Progenitor cell of endocrine pancreas (in vitro differentiated cells): ENCODE data around the gene DEFB108B. TPM values are rescaled to one million over a fixed set of nuclear protein-coding genes. Genes with fewer than 3 reads are reported as not detected.
"Not testable (repeated sequence)": the region's sequence is repeated elsewhere in the genome, so short reads cannot be mapped to it uniquely, and the experiment has no call there.

Experiments
- DNase-seq: peaks from one replicate; pipeline ENCODE4 v3.0.0; 2021; ENCODE audit warnings: low spot score; ENCODE audit not compliant: unreplicated experiment
- H3K27ac Mint-ChIP-seq: 2 replicates; pipeline ENCODE4 v1.8.0; 2021; ENCODE audit warnings: mild to moderate bottlenecking, moderate library complexity, mixed read lengths
- H3K27me3 Mint-ChIP-seq: 2 replicates; pipeline ENCODE4 v1.8.0; 2021; ENCODE audit warnings: mixed read lengths
- H3K36me3 Mint-ChIP-seq: 2 replicates; pipeline ENCODE4 v1.8.0; 2022; ENCODE audit warnings: mixed read lengths; ENCODE audit not compliant: insufficient read depth
- H3K4me1 Mint-ChIP-seq: 2 replicates; pipeline ENCODE4 v1.8.0; 2021; ENCODE audit warnings: low read depth, mixed read lengths
- H3K4me3 Mint-ChIP-seq: 2 replicates; pipeline ENCODE4 v1.8.0; 2021; ENCODE audit warnings: low read depth, mild to moderate bottlenecking, moderate library complexity, mixed read lengths
- H3K9me3 Mint-ChIP-seq: 2 replicates; pipeline ENCODE4 v1.8.0; 2021; ENCODE audit warnings: low read depth, mixed read lengths
- long read RNA-seq: library from polyadenylated mRNA; unstranded; transcript quantifications from one replicate; pipeline ENCODE4 v2.0.0, GENCODE V29; 2020
- total RNA-seq: library from RNA; stranded (reverse); gene quantifications from 2 replicates; pipeline ENCODE4 v1.2.1, GENCODE V29; 2021
- TF ChIP-seq, protein P1 (sequence below): fragments of 200-600 bp; sonication (generic); IDR thresholded peaks from one replicate; pipeline ENCODE4 v1.5.0; 2021; ENCODE audit warnings: antibody characterized with exemption, mild to moderate bottlenecking; ENCODE audit not compliant: unreplicated experiment

DEFB108B gene
- not detected in 2 replicates for total RNA-seq
- long read RNA-seq, result 0 reads

GRCh38 chr11:71832811-71833210 lies at the start of gene DEFB108B:
Gene DEFB108B, plus strand, starts transcription at chr11:71833200. Its CDS starts 0 bp downstream, at chr11:71833200.
- not testable (repeated sequence) for H3K4me1 Mint-ChIP-seq, H3K27me3 Mint-ChIP-seq, H3K9me3 Mint-ChIP-seq, DNase-seq, H3K36me3 Mint-ChIP-seq, H3K27ac Mint-ChIP-seq, H3K4me3 Mint-ChIP-seq

DNA sequence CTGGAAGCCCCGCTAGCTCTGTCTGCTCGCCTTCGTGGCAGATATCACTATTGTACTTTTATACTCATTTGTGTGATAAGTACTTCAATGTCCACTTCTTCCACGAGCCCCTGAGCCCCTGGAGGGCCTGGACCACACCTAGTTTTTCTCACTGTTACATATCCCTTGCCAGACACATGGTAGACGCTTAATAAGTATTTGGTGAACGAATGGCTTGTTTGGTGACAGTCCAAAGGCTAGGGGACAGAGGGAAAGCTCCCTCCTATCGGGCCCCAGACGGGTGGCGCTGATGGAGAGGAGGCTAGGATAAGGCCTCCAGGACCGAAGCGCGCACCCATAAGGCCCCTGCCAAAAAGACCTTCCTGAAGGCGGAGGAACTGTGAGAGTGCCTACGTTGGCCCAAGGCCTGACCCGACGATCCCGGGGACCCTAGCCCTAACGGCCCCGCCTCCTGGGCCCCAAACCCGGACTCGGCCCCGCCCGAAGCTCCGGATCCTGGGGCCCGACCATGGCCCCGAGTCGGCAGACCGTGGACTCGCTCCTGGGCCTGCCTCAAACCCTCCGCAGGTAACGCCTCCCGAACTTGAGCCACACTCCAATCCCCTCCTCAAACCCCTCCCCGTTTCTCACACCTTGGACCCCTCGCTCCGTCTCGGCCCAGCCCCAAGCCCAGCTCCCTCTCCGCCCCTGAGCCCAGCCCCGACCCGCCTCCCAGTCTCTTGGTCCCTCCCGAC lies 46.7 kb upstream of the DEFB108B start:
- DNase-seq, H3K36me3 Mint-ChIP-seq, H3K9me3 Mint-ChIP-seq, H3K27me3 Mint-ChIP-seq: not testable (repeated sequence)
- H3K4me3 Mint-ChIP-seq, result peak overlapping the region; percentile 94
- peaks cover 14% of the 10 kb centered on the region for H3K4me1 Mint-ChIP-seq
- H3K27ac Mint-ChIP-seq, result peak overlapping the region; percentile 92

- H3K27me3 Mint-ChIP-seq, H3K9me3 Mint-ChIP-seq, H3K36me3 Mint-ChIP-seq: not testable (repeated sequence)
- peak overlapping the region; percentile 99 for H3K27ac Mint-ChIP-seq
- peaks cover 10% of the 10 kb centered on the region for H3K4me1 Mint-ChIP-seq
- DNase-seq, result peak; percentile 99
- H3K4me3 Mint-ChIP-seq, result peak overlapping the region; percentile 94
Measured at GRCh38 chr11:71786848-71787097, 46.2 kb upstream of the DEFB108B start.

DNA sequence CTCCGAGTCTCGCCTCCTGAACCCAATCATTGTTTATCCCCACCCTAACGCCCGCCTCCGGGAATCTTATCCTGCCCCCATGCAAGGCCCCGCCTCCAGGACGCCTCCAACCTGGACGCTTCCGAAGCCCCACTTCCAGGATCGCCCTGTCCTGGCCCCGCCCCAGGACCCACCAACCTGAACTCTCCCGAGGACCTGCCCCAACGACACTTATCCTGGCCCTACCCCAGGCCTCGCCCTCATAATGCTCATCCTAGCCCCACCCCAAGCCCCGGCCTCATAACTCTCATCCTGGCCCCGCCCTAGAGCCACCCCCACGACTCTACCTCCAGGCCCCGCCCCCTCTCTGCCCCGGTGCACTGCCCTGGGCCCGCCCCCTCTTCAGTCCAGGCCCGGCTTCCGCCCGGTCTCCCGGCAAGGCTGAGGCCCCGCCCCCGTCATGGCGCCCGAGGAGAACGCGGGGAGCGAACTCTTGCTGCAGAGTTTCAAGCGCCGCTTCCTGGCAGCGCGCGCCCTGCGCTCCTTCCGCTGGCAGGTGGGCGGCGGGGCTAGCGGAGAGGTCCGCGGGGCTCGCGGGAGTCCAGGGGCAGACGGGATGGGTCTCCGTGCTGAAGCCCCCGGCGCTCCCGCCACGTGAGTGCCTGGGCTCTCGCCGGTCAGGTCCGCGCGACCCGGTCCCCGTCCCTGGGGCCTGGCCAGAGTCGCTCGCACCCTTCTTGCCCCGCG lies 45.7 kb upstream of the DEFB108B start:
- Mint-ChIP-seq H3K4me3 (peak overlapping the region; percentile 94), H3K36me3 (no peaks in the 10 kb centered on the region), H3K27me3 (no peaks in the 10 kb centered on the region), H3K9me3 (no peaks in the 10 kb centered on the region), H3K27ac (peak overlapping the region; percentile 99), H3K4me1 (peaks cover 10% of the 10 kb centered on the region)
- peak; percentile 87 for DNase-seq
- TF ChIP-seq, protein P1, sequence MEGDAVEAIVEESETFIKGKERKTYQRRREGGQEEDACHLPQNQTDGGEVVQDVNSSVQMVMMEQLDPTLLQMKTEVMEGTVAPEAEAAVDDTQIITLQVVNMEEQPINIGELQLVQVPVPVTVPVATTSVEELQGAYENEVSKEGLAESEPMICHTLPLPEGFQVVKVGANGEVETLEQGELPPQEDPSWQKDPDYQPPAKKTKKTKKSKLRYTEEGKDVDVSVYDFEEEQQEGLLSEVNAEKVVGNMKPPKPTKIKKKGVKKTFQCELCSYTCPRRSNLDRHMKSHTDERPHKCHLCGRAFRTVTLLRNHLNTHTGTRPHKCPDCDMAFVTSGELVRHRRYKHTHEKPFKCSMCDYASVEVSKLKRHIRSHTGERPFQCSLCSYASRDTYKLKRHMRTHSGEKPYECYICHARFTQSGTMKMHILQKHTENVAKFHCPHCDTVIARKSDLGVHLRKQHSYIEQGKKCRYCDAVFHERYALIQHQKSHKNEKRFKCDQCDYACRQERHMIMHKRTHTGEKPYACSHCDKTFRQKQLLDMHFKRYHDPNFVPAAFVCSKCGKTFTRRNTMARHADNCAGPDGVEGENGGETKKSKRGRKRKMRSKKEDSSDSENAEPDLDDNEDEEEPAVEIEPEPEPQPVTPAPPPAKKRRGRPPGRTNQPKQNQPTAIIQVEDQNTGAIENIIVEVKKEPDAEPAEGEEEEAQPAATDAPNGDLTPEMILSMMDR, result no peak

- H3K36me3 Mint-ChIP-seq, DNase-seq, H3K9me3 Mint-ChIP-seq, H3K27me3 Mint-ChIP-seq: not testable (repeated sequence)
- Mint-ChIP-seq H3K4me1 (peaks cover 10% of the 10 kb centered on the region), H3K27ac (peak overlapping the region; percentile 96), H3K4me3 (peak overlapping the region; percentile 94)
- TF ChIP-seq, protein P1, result peak; percentile 9
Measured at GRCh38 chr11:71787824-71788454, 45.1 kb upstream of the DEFB108B start.

- not testable (repeated sequence) for H3K27me3 Mint-ChIP-seq, DNase-seq, H3K9me3 Mint-ChIP-seq, H3K36me3 Mint-ChIP-seq, H3K4me3 Mint-ChIP-seq, H3K27ac Mint-ChIP-seq
- peaks cover 10% of the 10 kb centered on the region for H3K4me1 Mint-ChIP-seq
Measured at GRCh38 chr11:71789444-71790196, 43.4 kb upstream of the DEFB108B start.

DNA sequence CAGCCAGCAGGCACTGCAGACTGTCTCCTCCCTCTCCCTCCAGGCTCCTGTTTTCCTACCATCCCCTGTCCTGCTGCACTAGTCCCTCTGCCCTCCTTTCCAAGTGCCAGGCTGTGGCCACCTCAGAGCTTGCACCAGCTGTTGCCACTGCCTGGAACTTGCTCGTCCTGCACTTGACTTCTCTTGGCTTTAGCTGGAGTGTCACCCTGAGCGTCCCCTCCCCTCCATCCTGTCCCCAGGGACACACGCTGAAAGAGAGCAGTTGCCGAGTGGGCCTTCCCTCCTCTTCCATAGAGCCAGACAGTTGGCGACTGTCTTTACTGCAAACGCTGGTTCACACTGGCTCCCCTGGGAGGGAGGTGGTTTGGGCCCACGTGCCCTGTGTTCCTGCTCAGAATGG lies 41.9 kb upstream of the DEFB108B start:
- not testable (repeated sequence) for H3K4me1 Mint-ChIP-seq, H3K27ac Mint-ChIP-seq, H3K9me3 Mint-ChIP-seq, H3K4me3 Mint-ChIP-seq, H3K36me3 Mint-ChIP-seq, H3K27me3 Mint-ChIP-seq, DNase-seq
